Adrenal gland (tissue), 12 donors: ENCODE measurements around the gene TRIM14. TPM values are rescaled to one million over a fixed set of nuclear protein-coding genes. Genes with fewer than 3 reads are reported as not detected.
"Not testable (repeated sequence)": the region's sequence is repeated elsewhere in the genome, so short reads cannot be mapped to it uniquely, and the experiment has no call there.

Experiments
- DNase-seq, 7 donors: peaks; one replicate each; pipeline ENCODE4 v3.0.0-alpha.2; 2019 to 2020
- H3K27ac ChIP-seq, 5 donors: fragments of 200-600 bp; sonication (generic) in 4 of 5; 1 replicate in 3 of 5; 2 replicates in 2 of 5; pipeline versions ENCODE4 v1.5.1 to v1.8.0; 2016 to 2020; ENCODE audit warnings: mild to moderate bottlenecking in 1 of 5
- H3K27me3 ChIP-seq: fragments of 200-600 bp; 2 replicates; pipeline ENCODE4 v1.8.0; 2021
- H3K36me3 ChIP-seq, 2 donors: fragments of 200-600 bp; replicated peaks in 1 of 2; 1 replicate in 1 of 2; 2 replicates in 1 of 2; pipeline versions ENCODE4 v1.5.1 to v1.8.0; 2018 to 2022
- H3K4me1 ChIP-seq, 2 donors: fragments of 200-600 bp; replicated peaks in 1 of 2; 1 replicate in 1 of 2; 2 replicates in 1 of 2; pipeline versions ENCODE4 v1.5.1 to v1.8.0; 2018 to 2021
- H3K4me3 ChIP-seq, 4 donors: fragments of 200-600 bp; sonication (generic) in 3 of 4; one replicate each; pipeline ENCODE4 v1.5.1; 2016 to 2018
- H3K9me3 ChIP-seq, 3 donors: fragments of 200-600 bp; sonication (generic) in 1 of 3; replicated peaks in 1 of 3; 1 replicate in 2 of 3; 2 replicates in 1 of 3; pipeline versions ENCODE4 v1.5.1 to v1.8.0; 2016 to 2021
- CTCF ChIP-seq, 6 experiments: fragments of 450-650 bp in 4 of 6; fragments of 200-600 bp in 2 of 6; sonication (generic) in 1 of 6; IDR thresholded peaks; 1 replicate in 5 of 6; 2 replicates in 1 of 6; pipeline versions ENCODE4 v1.5.1 to v1.8.0; 2016 to 2021; ENCODE audit warnings: antibody characterized with exemption in 6 of 6, mild to moderate bottlenecking in 2 of 6, moderate library complexity in 1 of 6
- POLR2A ChIP-seq, 2 donors: fragments of 450-650 bp; IDR thresholded peaks; one replicate each; pipeline ENCODE4 v1.6.1; 2017; ENCODE audit warnings: antibody characterized with exemption in 2 of 2, mild to moderate bottlenecking in 2 of 2, moderate library complexity in 1 of 2
- WGBS, 4 donors: extraction: QIAGEN DNeasy Blood & Tissue Kit in 2 of 4; methylation state at CpG; one replicate each; pipeline versions ENCODE4 v1.1.5 to v1.1.7; 2013 to 2017; 5-methylcytosine and 5-hydroxymethylcytosine counted together
- intact Hi-C, 2 donors: fragments of 100-400 bp; cut with DNase I; formaldehyde crosslinking; loops; one replicate each; pipeline versions ENCODE4 v1.14.1 to v1.15.0; 2022 to 2023
- polyA plus RNA-seq, 3 donors: library from polyadenylated mRNA; stranded (reverse); fragments of 200-250 nt in 2 of 3; fragments of 350-450 nt in 1 of 3; fragmentation: Illumina TruSeq in 1 of 3; extraction: RNeasy Lipid Tissue Mini Kit (QIAGEN cat#74804) in 1 of 3; gene quantifications; one replicate each; pipeline ENCODE4 v1.2.3, GENCODE V29; 2013 to 2014
- total RNA-seq, 9 donors: library from RNA; depleted of rRNA in 4 of 9; stranded (reverse); fragments of >200 nt in 4 of 9; fragments of 120-200 nt in 1 of 9; fragmentation: NEBNext Ultra II Directional in 1 of 9; extraction: Animal tissue kit (Norgen Biotek cat#: 25700) in 1 of 9; gene quantifications; one replicate each; pipeline versions ENCODE4 v1.1.0 to v1.2.4, GENCODE V29; 2013 to 2023
- donor health status: healthy with polysubstance abuse.
- donor health status: Bipolar disorder and iron deficiency.
- donor health status: DM: yes; HTN: yes; CAD: no.
- donor health status: DM: no; HTN: no; CAD: no.
- donor health status: DM: no; HTN: no; CAD: no.
- donor health status: DM: yes; HTN: yes; CAD: no.

TRIM14 gene
- total and polyA plus RNA-seq, 12 donors = 0.72 to 24.8 (median 13.9) TPM

DNA sequence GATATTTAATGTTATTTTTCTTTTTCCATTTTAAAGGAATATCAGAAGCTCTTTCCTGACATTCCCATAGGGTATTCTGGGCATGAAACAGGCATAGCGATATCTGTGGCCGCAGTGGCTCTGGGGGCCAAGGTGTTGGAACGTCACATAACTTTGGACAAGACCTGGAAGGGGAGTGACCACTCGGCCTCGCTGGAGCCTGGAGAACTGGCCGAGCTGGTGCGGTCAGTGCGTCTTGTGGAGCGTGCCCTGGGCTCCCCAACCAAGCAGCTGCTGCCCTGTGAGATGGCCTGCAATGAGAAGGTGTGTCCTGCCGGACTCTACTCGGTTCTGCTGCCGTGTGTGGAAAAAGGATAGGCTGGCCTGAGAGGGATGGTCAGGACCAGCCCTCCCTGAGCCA, 38.2 kb downstream of the TRIM14 start:
- Histone ChIP-seq H3K4me3 (no peak overlapping the region), H3K27ac (peak overlapping the region in 1 of 5 donors; percentile 40), H3K36me3 (peaks cover 0 to 38% of the 10 kb centered on the region in 2 donors), H3K9me3 (no peaks in the 10 kb centered on the region), H3K27me3 (no peaks in the 10 kb centered on the region), H3K4me1 (peaks cover 0 to 14% of the 10 kb centered on the region in 2 donors)
- peak in 1 of 7 donors; percentile 9 for DNase-seq
- intact Hi-C loops = no loop called here
- TF ChIP-seq CTCF (IDR thresholded peaks at IDR 0.05) = no peak
- no peak for TF ChIP-seq POLR2A (IDR thresholded peaks at IDR 0.05)
- WGBS, 4 donors = 93 to 99% (median 97%) methylated on average over 12 of the region's 12 CpGs

DNA sequence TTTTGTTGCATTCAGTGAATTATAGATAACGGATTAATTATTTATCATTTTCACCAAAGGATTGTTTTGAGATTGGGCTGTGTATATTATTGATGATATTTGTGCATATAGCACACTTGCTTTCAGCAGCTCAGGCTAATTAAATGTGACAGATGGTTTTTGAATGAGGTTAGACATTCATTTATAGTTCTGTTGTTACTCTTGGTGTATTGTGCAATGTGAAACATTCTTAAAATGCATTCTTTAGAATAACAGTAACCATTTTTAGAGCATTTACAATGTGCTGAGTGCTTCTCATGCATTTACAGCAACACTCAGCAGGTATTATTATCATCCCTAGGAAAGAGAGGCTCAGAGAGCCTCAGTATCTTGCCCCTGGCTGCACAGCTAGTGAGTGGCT, 38.7 kb downstream of the TRIM14 start:
- peaks cover 0 to 14% of the 10 kb centered on the region in 2 donors for H3K4me1 ChIP-seq
- H3K27me3 ChIP-seq = no peaks in the 10 kb centered on the region
- 96 to 98% (median 97%) methylated on average over 1 of the region's 1 CpG for WGBS, 4 donors
- H3K27ac ChIP-seq = peak overlapping the region in 1 of 5 donors; percentile 40
- no peak for TF ChIP-seq CTCF (IDR thresholded peaks at IDR 0.05)
- TF ChIP-seq POLR2A (IDR thresholded peaks at IDR 0.05) = no peak
- no peak for DNase-seq
- no peaks in the 10 kb centered on the region for H3K9me3 ChIP-seq
- H3K36me3 ChIP-seq = peaks cover 0 to 38% of the 10 kb centered on the region in 2 donors
- intact Hi-C loops = no loop called here
- no peak overlapping the region for H3K4me3 ChIP-seq

- Histone ChIP-seq H3K27me3 (no peaks in the 10 kb centered on the region), H3K36me3 (peaks cover 0 to 38% of the 10 kb centered on the region in 2 donors), H3K4me1 (peaks cover 0 to 14% of the 10 kb centered on the region in 2 donors), H3K4me3 (no peak overlapping the region), H3K27ac (no peak overlapping the region), H3K9me3 (no peaks in the 10 kb centered on the region)
- intact Hi-C loops = loop anchor here in 1 of 2 donors (10.0 kb wide), 2 partner anchors 126 to 186 kb away; no protein-coding TSS in a partner anchor
- TF ChIP-seq CTCF (IDR thresholded peaks at IDR 0.05) = no peak
- TF ChIP-seq POLR2A (IDR thresholded peaks at IDR 0.05) = no peak
- WGBS, 4 donors = 84 to 89% (median 88%) methylated on average over 5 of the region's 5 CpGs
- DNase-seq = no peak
Observed at GRCh38 chr9:98078895-98079294, 40.1 kb downstream of the TRIM14 start.

DNA sequence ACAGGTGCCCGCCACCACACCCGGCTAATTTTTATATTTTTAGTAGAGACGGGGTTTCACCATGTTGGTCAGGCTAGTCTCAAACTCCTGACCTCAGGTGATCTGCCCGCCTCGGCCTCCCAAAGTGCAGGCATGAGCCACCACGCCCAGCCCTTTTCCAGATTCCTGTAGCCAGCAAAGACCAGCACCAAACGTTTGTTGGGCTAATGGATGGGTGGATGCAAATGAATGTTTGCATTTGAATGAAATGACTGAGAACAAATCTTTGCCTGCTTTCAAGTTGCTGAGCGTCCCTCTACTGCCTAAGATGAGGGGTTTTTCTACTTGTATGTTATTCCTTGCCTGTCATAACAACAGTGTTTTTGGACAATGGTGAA, 42.5 kb downstream of the TRIM14 start:
- not testable (repeated sequence) for H3K27ac ChIP-seq
- WGBS, 4 donors = 91 to 93% (median 92%) methylated on average over 8 of the region's 8 CpGs
- intact Hi-C loops = loop anchor here in 1 of 2 donors (10.0 kb wide), 2 partner anchors 128 to 188 kb away; no protein-coding TSS in a partner anchor

GRCh38 chr9:98075332-98075805, 43.7 kb downstream of the TRIM14 start:
- peak in 4 of 7 donors; percentile 33 to 42 (median 38) for DNase-seq
- H3K4me1 ChIP-seq = no peaks in the 10 kb centered on the region
- TF ChIP-seq POLR2A (IDR thresholded peaks at IDR 0.05) (no peak), CTCF (IDR thresholded peaks at IDR 0.05) (no peak)
- H3K4me3 ChIP-seq = no peak overlapping the region
- no peaks in the 10 kb centered on the region for H3K9me3 ChIP-seq
- H3K27me3 ChIP-seq = no peaks in the 10 kb centered on the region
- H3K27ac ChIP-seq = no peak overlapping the region
- H3K36me3 ChIP-seq = peaks cover 0 to 17% of the 10 kb centered on the region in 2 donors
- intact Hi-C loops = loop anchor here in 1 of 2 donors (10.0 kb wide), 2 partner anchors 129 to 189 kb away; no protein-coding TSS in a partner anchor
- 37 to 57% (median 54%) methylated on average over 6 of the region's 6 CpGs for WGBS, 4 donors

More for the DNA sequence above, 42.5 kb downstream of the TRIM14 start:
- not testable (repeated sequence) for DNase-seq, H3K4me1 ChIP-seq, H3K27me3 ChIP-seq, H3K9me3 ChIP-seq, H3K4me3 ChIP-seq
- peaks cover 0 to 29% of the 10 kb centered on the region in 2 donors for H3K36me3 ChIP-seq
